PC-3 (cell line): ENCODE data around the gene KRI1.

ENCODE experiments used
- EZH2 ChIP-seq: fragments of 300-600 bp; sonication (generic); IDR thresholded peaks from one replicate; pipeline ENCODE4 v1.6.1; 2017; ENCODE audit warnings: antibody characterized with exemption, mild to moderate bottlenecking, low read length; ENCODE audit not compliant: unreplicated experiment
- TF ChIP-seq, protein P1 (sequence below): fragments of 300-600 bp; sonication (generic); conservative IDR thresholded peaks from 2 replicates; pipeline ENCODE4 v1.5.1; 2017; ENCODE audit warnings: antibody characterized with exemption, low read depth, mild to moderate bottlenecking, low read length

DNA sequence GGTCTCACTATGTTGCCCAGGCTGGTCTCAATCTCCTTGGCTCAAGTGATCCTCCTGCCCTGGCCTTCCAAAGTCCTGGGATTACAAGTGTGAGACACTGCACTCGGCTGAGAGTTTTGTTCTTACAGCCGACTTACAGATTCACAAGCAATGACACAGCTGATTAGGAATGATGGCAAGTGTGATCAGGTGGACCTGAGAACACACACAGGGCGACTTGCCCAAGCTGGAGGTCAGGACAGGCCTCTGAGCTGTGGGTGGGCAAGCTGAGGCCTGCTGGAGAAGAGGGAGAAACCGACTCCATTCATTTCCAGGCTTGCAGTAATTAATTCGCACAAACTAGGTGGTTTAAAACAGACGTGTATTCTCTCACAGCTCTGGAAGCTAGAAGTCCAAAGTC is 30.2 kb downstream of the KRI1 start:
- TF ChIP-seq, protein P1, sequence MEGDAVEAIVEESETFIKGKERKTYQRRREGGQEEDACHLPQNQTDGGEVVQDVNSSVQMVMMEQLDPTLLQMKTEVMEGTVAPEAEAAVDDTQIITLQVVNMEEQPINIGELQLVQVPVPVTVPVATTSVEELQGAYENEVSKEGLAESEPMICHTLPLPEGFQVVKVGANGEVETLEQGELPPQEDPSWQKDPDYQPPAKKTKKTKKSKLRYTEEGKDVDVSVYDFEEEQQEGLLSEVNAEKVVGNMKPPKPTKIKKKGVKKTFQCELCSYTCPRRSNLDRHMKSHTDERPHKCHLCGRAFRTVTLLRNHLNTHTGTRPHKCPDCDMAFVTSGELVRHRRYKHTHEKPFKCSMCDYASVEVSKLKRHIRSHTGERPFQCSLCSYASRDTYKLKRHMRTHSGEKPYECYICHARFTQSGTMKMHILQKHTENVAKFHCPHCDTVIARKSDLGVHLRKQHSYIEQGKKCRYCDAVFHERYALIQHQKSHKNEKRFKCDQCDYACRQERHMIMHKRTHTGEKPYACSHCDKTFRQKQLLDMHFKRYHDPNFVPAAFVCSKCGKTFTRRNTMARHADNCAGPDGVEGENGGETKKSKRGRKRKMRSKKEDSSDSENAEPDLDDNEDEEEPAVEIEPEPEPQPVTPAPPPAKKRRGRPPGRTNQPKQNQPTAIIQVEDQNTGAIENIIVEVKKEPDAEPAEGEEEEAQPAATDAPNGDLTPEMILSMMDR = no peak
- TF ChIP-seq EZH2 = no peak
